Kidney epithelial cell (primary cell): Measurements from ENCODE around the gene CABCOCO1. TPM values are rescaled to one million over a fixed set of nuclear protein-coding genes. Genes with fewer than 3 reads are reported as not detected.

Experiments
- DNase-seq: peaks from one replicate; pipeline ENCODE4 v3.0.0-alpha.2; 2010; ENCODE audit warnings: low read depth
- H3K27me3 ChIP-seq: 2 replicates; pipeline ENCODE4 v1.6.0; 2011; ENCODE audit warnings: low read length; ENCODE audit not compliant: control insufficient read depth, insufficient read depth
- H3K36me3 ChIP-seq: 2 replicates; pipeline ENCODE4 v1.5.1; 2011; ENCODE audit warnings: low read length; ENCODE audit not compliant: control insufficient read depth, insufficient read depth
- H3K4me3 ChIP-seq: 2 replicates; pipeline ENCODE4 v1.5.1; 2011; ENCODE audit warnings: low read depth, mild to moderate bottlenecking, control low read depth, low read length
- CTCF ChIP-seq: IDR thresholded peaks from 2 replicates; pipeline ENCODE4 v1.5.1; 2011; ENCODE audit warnings: mild to moderate bottlenecking, moderate library complexity, low read length, control low read depth, inconsistent platforms; ENCODE audit not compliant: insufficient read depth, poor library complexity, severe bottlenecking
- total RNA-seq: library from RNA; depleted of rRNA; stranded (reverse); fragments of >200 nt; gene quantifications from 2 replicates; pipeline ENCODE4 v1.2.3, GENCODE V29; 2015

The CABCOCO1 gene
- total RNA-seq, 1 donor from 2014 or later = 0.33 TPM

GRCh38 chr10:61759751-61760150 is 97.0 kb downstream of the CABCOCO1 start:
- no peak overlapping the region for H3K4me3 ChIP-seq
- DNase-seq = no peak
- TF ChIP-seq CTCF = no peak
- no peaks in the 10 kb centered on the region for H3K27me3 ChIP-seq
- H3K36me3 ChIP-seq = no peaks in the 10 kb centered on the region

DNA sequence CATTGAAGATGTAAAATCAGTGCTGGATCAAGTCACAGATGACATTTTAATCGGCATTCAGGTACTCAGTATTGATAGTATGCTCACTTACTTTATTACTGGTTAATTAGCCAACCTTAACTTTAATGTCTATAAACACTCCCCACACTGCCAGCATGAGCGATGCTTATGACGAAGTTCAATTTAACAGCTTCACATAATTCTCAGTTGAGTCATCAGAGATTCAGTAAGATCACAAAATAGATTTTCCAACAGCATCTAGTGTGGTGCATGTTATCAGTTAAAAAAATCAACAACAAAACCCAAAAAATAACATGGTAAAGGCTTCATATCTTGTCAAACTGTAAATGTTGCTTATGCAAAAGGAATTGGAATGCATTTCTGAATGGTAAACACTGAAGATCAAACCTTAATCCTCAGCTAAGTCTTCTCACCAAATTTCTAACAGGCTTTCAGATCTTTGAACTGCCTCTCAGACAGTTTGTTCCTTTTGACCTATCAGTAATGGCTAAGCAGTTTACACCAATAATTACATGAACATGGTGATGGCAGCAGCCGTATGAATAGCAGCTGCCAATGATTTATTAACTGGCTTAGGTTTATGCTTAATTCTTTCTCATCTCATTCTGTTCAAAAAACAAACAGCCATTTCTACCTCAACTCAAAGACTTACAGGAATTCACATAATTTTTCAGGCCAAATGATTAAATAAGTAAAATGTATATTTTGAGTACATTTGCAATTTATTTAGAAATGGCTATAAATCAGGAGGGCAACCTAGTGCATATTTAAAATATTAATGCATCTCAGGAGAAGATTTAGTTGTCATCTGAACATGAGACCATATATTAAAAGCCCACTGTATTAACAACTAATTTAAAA is 98.5 kb downstream of the CABCOCO1 start:
- no peaks in the 10 kb centered on the region for H3K27me3 ChIP-seq
- DNase-seq = peak; percentile 61
- H3K36me3 ChIP-seq = no peaks in the 10 kb centered on the region
- TF ChIP-seq CTCF = no peak
- H3K4me3 ChIP-seq = no peak overlapping the region

- no peak for DNase-seq
- H3K36me3 ChIP-seq = no peaks in the 10 kb centered on the region
- H3K4me3 ChIP-seq = no peak overlapping the region
- no peaks in the 10 kb centered on the region for H3K27me3 ChIP-seq
- TF ChIP-seq CTCF = no peak
Observed at GRCh38 chr10:61761825-61762217, 99.1 kb downstream of the CABCOCO1 start.

- Histone ChIP-seq H3K36me3 (no peaks in the 10 kb centered on the region), H3K4me3 (no peak overlapping the region), H3K27me3 (no peaks in the 10 kb centered on the region)
- no peak for DNase-seq
- TF ChIP-seq CTCF = no peak
Observed at GRCh38 chr10:61763778-61764177, 101.0 kb downstream of the CABCOCO1 start.

- DNase-seq = no peak
- TF ChIP-seq CTCF = no peak
- no peaks in the 10 kb centered on the region for H3K36me3 ChIP-seq
- H3K27me3 ChIP-seq = no peaks in the 10 kb centered on the region
- no peak overlapping the region for H3K4me3 ChIP-seq
Observed at GRCh38 chr10:61764486-61764885, 101.8 kb downstream of the CABCOCO1 start.
